ENCODE measurements around the gene MAP1B. TPM values are rescaled to one million over a fixed set of nuclear protein-coding genes. Genes with fewer than 3 reads are reported as not detected.

The MAP1B gene
- total RNA-seq, 1 experiment from 2014 or later: 8.9 TPM

DNA sequence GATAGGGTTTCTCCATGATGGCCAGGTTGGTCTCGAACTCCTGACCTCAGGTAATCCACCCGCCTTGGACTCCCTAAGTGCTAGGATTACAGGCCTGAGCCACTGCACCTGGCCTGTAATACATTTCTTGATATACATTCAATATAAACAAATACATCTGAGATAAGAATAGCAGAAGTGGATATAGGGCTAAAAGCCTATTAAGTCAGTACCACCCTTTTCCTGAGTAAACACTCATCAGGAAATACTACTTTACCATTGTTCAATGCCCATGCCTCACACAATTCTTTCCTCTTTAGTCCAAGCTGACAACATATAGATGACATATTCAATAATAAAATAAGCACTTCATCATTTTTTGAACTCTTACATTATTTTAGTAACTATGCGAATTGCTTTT is 148.0 kb downstream of the MAP1B start:
- Histone ChIP-seq H3K36me3 (ENCODE audit: control insufficient read depth in 1 of 2, insufficient read depth in 2 of 2, low read length in 2 of 2) (no peaks in the 10 kb centered on the region), H3K4me1 (ENCODE audit: control insufficient read depth in 1 of 2, insufficient read depth in 2 of 2, low read length in 2 of 2) (peaks cover 13 to 18% of the 10 kb centered on the region in 2 experiments; a peak in 3 of 4 replicates), H4K20me1 (ENCODE audit: insufficient read depth) (no peaks in the 10 kb centered on the region), H3K4me2 (ENCODE audit: low read length) (no peak overlapping the region), H3K27ac (ENCODE audit: low read depth, low read length) (no peak overlapping the region), H3K9me2 (ENCODE audit: insufficient read depth) (no peaks in the 10 kb centered on the region), H3K79me2 (ENCODE audit: insufficient read depth, low read length) (peaks cover 48% of the 10 kb centered on the region), H3K9me3 (ENCODE audit: control insufficient read depth in 1 of 2, insufficient read depth in 1 of 2, low read depth in 1 of 2, low read length in 2 of 2) (no peaks in the 10 kb centered on the region), H2AFZ (ENCODE audit: low read depth, low read length, poor library complexity, severe bottlenecking) (no peak overlapping the region), H3K9ac (ENCODE audit: low read length) (no peak overlapping the region), H3K4me3 (replicated peaks in 1 of 2; ENCODE audit: low read depth in 1 of 2, low read length in 2 of 2) (no peak overlapping the region), H3K27me3 (ENCODE audit: insufficient read depth, low read length) (no peaks in the 10 kb centered on the region)
- DNase-seq (ENCODE audit: low read depth, low spot score) (no peak), ATAC-seq (no peak)
- TF ChIP-seq ELF1 (IDR thresholded peaks at IDR 0.05; ENCODE audit: borderline replicate concordance, low read depth) (no peak), SIN3A (IDR thresholded peaks at IDR 0.05; ENCODE audit: low read depth) (no peak), SP1 (IDR thresholded peaks at IDR 0.05; ENCODE audit: low read depth) (no peak)
- intact Hi-C loops (cut with micrococcal nuclease): no loop called here
- ChIA-PET CTCF (no interaction called here), POLR2A (no interaction called here), RAD21 (ENCODE audit: low non-redundant PET in 1 of 2, low total read pairs in 2 of 2, uncharacterized antibody in 2 of 2, unreplicated experiment in 2 of 2) (no interaction called here)
- no TSS peak for BruUV-seq (replicated peaks)

DNA sequence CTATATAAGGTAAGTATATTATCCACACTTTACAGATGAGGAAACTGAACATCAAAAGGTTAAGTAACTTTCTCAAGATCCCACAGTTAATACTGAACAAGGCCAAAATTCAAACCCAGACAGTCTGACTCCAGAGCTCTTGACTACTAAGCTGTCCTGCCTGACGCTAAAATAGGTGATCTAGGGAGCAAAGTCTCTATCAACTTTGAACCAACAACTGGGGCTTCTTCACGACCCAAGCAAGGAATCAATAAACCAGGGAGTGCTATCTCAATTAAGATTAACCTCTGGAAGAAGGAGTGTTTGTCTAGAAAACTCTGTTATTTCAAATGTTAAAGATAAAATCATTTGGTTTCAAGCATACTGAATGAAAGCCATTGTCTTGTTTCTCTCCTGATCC is 148.4 kb downstream of the MAP1B start:
- CTCF ChIA-PET: no interaction called here

More for the DNA sequence above, 148.4 kb downstream of the MAP1B start:
- Histone ChIP-seq H3K27ac (ENCODE audit: low read depth, low read length) (no peak overlapping the region), H3K36me3 (ENCODE audit: control insufficient read depth in 1 of 2, insufficient read depth in 2 of 2, low read length in 2 of 2) (no peaks in the 10 kb centered on the region), H3K4me1 (ENCODE audit: control insufficient read depth in 1 of 2, insufficient read depth in 2 of 2, low read length in 2 of 2) (peaks cover 12 to 14% of the 10 kb centered on the region in 2 experiments; a peak in 3 of 4 replicates), H3K79me2 (ENCODE audit: insufficient read depth, low read length) (peaks cover 51% of the 10 kb centered on the region), H3K9me2 (ENCODE audit: insufficient read depth) (no peaks in the 10 kb centered on the region), H3K9me3 (ENCODE audit: control insufficient read depth in 1 of 2, insufficient read depth in 1 of 2, low read depth in 1 of 2, low read length in 2 of 2) (no peaks in the 10 kb centered on the region), H3K4me3 (replicated peaks in 1 of 2; ENCODE audit: low read depth in 1 of 2, low read length in 2 of 2) (no peak overlapping the region), H4K20me1 (ENCODE audit: insufficient read depth) (no peaks in the 10 kb centered on the region), H3K9ac (ENCODE audit: low read length) (no peak overlapping the region), H2AFZ (ENCODE audit: low read depth, low read length, poor library complexity, severe bottlenecking) (no peak overlapping the region), H3K4me2 (ENCODE audit: low read length) (no peak overlapping the region), H3K27me3 (ENCODE audit: insufficient read depth, low read length) (no peaks in the 10 kb centered on the region)
- ATAC-seq (no peak), DNase-seq (ENCODE audit: low read depth, low spot score) (no peak)
- TF ChIP-seq SIN3A (IDR thresholded peaks at IDR 0.05; ENCODE audit: low read depth) (no peak), CEBPB (IDR thresholded peaks at IDR 0.05; ENCODE audit: low read depth) (no peak), EGR1 (IDR thresholded peaks at IDR 0.05; ENCODE audit: low read depth) (no peak), TCF7L2 (IDR thresholded peaks at IDR 0.05; ENCODE audit: borderline replicate concordance, extremely low read depth, insufficient read depth, insufficient read length) (no peak), EZH2 (IDR thresholded peaks at IDR 0.05) (no peak), ZFX (IDR thresholded peaks at IDR 0.05) (no peak)
- intact Hi-C loops (cut with micrococcal nuclease): no loop called here
- ChIA-PET RAD21 (ENCODE audit: low non-redundant PET in 1 of 2, low total read pairs in 2 of 2, uncharacterized antibody in 2 of 2, unreplicated experiment in 2 of 2) (no interaction called here), POLR2A (no interaction called here)
- BruUV-seq (replicated peaks): no TSS peak
